Mesothelial cell of epicardium (in vitro differentiated cells): ENCODE data around the gene CHKA. TPM values are rescaled to one million over a fixed set of nuclear protein-coding genes. Genes with fewer than 3 reads are reported as not detected.

Source experiments
- DNase-seq, 2 experiments: peaks; one replicate each; pipeline ENCODE4 v3.0.0; 2021; ENCODE audit warnings: low spot score in 2 of 2; ENCODE audit not compliant: unreplicated experiment in 2 of 2
- H3K27ac Mint-ChIP-seq: 2 replicates; pipeline ENCODE4 v1.8.0; 2021; ENCODE audit warnings: mixed read lengths
- H3K27me3 Mint-ChIP-seq: 2 replicates; pipeline ENCODE4 v1.8.0; 2021; ENCODE audit warnings: low read depth, mixed read lengths
- H3K36me3 Mint-ChIP-seq: 2 replicates; pipeline ENCODE4 v1.8.0; 2021; ENCODE audit warnings: mixed read lengths
- H3K4me1 Mint-ChIP-seq: 2 replicates; pipeline ENCODE4 v1.8.0; 2021; ENCODE audit warnings: mixed read lengths
- H3K4me3 Mint-ChIP-seq: 2 replicates; pipeline ENCODE4 v1.8.0; 2021; ENCODE audit warnings: mild to moderate bottlenecking, moderate library complexity, mixed read lengths
- H3K9me3 Mint-ChIP-seq: 2 replicates; pipeline ENCODE4 v1.8.0; 2021; ENCODE audit warnings: mixed read lengths
- total RNA-seq: library from RNA; stranded (reverse); gene quantifications from 3 replicates; pipeline ENCODE4 v1.2.1, GENCODE V29; 2021
- TF ChIP-seq, protein P1 (sequence below): fragments of 200-600 bp; sonication (generic); IDR thresholded peaks from one replicate; pipeline ENCODE4 v1.5.0; 2021; ENCODE audit warnings: antibody characterized with exemption; ENCODE audit not compliant: unreplicated experiment

The CHKA gene
- total RNA-seq, 1 donor from 2014 or later, result 74.4 TPM

DNA sequence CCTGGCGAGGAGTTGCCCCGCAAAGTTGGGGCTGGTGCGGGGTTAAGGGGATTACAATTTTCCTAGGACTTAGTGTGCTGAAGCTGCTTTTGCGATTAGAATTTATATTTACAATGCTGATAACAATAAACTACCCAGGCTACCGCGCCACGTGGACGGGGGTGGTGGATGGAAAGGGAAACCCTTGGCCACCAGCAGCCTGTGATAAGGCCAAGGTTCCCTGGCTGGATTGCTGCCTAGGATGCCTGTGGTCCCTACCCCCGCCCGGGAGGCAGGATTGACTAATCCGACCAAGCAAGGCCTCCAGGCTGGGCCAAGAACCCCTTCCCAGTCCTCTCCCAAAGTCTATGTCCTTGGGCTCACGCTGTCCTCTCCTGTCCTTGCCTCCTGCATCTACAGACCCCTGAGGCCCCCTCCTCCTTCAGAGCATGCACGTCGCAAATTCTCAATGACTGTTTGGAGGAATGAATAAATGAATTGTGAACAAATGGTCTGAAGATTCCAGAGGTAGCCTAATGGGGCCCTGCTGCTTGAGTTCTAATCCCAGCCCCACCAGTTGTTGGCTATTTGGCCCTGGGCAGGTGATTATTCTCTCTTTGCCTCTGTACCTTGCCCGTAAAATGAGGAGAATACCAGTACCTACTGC lies 7.6 kb upstream of the CHKA start:
- TF ChIP-seq, protein P1, sequence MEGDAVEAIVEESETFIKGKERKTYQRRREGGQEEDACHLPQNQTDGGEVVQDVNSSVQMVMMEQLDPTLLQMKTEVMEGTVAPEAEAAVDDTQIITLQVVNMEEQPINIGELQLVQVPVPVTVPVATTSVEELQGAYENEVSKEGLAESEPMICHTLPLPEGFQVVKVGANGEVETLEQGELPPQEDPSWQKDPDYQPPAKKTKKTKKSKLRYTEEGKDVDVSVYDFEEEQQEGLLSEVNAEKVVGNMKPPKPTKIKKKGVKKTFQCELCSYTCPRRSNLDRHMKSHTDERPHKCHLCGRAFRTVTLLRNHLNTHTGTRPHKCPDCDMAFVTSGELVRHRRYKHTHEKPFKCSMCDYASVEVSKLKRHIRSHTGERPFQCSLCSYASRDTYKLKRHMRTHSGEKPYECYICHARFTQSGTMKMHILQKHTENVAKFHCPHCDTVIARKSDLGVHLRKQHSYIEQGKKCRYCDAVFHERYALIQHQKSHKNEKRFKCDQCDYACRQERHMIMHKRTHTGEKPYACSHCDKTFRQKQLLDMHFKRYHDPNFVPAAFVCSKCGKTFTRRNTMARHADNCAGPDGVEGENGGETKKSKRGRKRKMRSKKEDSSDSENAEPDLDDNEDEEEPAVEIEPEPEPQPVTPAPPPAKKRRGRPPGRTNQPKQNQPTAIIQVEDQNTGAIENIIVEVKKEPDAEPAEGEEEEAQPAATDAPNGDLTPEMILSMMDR, result no peak
- H3K27ac Mint-ChIP-seq, result peak overlapping the region; percentile 89
- DNase-seq, result peak in 1 of 2 experiments; percentile 61
- peaks cover 9% of the 10 kb centered on the region for H3K9me3 Mint-ChIP-seq
- peak overlapping the region; percentile 63 for H3K4me3 Mint-ChIP-seq
- H3K4me1 Mint-ChIP-seq, result peaks cover 28% of the 10 kb centered on the region
- peaks cover 6% of the 10 kb centered on the region for H3K36me3 Mint-ChIP-seq
- H3K27me3 Mint-ChIP-seq, result no peaks in the 10 kb centered on the region

DNA sequence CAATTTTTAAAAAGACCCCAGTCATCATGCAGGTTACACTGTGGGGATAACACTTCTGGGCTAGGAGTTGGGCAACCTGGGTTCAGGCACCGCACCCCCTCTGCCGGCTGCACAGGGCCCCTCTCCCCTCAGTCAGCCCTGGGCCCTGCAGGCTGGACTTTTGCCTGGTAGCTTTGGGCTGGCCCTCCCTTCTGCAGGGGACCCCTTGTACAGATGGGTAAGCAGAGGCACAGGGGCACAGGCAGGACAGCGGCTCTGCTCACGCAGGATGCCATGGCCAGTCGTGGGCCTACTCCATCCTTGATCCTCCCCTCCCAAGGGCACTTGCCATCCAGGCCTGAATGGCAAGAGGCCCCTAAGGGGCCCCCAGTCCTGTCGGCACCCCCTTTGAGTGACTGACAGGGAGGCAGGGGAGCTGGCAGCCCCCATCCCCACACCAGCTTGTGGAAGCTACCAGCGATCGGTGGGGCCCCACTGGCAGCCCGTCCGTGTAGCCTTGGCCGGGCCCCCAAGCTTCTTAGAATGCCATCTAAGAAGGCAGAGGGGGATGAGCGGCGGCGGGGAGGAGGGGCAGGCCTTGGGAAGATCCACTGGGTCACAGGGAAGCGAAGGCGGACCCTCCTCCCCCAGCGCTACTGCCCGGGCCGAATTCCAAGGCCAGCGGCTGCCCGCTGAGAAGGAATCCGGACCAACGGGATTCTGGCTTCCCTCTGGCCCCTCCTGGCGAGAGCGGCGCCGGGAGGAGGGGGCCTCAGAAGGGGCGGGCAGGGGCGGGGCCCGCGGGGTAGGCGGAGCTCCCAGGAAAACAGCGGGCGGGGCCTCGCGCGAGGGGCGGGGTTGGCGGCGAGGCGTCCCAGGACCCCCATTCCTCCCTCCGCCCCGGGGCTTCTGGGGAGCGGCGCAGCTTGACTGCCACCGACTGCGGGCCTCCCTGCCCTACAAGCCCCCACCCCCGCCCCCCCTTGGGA lies 6.8 kb upstream of the CHKA start:
- peaks cover 32% of the 10 kb centered on the region for H3K4me1 Mint-ChIP-seq
- peak overlapping the region; percentile 63 for H3K4me3 Mint-ChIP-seq
- TF ChIP-seq, protein P1, result no peak
- peak; percentile 86 to 90 for DNase-seq
- no peaks in the 10 kb centered on the region for H3K27me3 Mint-ChIP-seq
- peaks cover 9% of the 10 kb centered on the region for H3K9me3 Mint-ChIP-seq
- H3K36me3 Mint-ChIP-seq, result peaks cover 6% of the 10 kb centered on the region
- peak overlapping the region; percentile 89 for H3K27ac Mint-ChIP-seq

DNA sequence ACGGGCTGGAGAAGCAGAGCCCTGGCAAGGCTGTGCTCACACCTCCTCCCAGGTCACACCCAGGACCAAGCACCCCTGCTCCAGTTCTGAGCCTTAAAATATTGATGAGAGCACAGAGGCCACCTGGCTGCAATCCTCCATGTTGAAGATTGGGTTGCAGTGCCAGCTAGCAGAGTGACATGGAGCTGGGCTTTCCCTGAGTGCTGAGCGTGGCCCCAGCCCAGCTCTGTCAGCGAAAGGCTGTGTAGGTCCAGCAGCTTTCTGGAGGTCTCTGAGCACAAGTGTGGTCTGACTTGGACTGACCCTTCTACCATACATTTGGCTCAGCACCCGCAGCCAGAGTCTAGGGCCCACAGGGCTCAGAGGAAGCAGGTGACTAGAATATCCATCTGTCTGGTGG lies 4.0 kb upstream of the CHKA start:
- no peak for DNase-seq
- peak overlapping the region; percentile 43 for H3K27ac Mint-ChIP-seq
- H3K4me1 Mint-ChIP-seq, result peaks cover 42% of the 10 kb centered on the region
- no peaks in the 10 kb centered on the region for H3K27me3 Mint-ChIP-seq
- no peaks in the 10 kb centered on the region for H3K36me3 Mint-ChIP-seq
- TF ChIP-seq, protein P1, result no peak
- H3K9me3 Mint-ChIP-seq, result no peaks in the 10 kb centered on the region
- H3K4me3 Mint-ChIP-seq, result no peak overlapping the region

DNA sequence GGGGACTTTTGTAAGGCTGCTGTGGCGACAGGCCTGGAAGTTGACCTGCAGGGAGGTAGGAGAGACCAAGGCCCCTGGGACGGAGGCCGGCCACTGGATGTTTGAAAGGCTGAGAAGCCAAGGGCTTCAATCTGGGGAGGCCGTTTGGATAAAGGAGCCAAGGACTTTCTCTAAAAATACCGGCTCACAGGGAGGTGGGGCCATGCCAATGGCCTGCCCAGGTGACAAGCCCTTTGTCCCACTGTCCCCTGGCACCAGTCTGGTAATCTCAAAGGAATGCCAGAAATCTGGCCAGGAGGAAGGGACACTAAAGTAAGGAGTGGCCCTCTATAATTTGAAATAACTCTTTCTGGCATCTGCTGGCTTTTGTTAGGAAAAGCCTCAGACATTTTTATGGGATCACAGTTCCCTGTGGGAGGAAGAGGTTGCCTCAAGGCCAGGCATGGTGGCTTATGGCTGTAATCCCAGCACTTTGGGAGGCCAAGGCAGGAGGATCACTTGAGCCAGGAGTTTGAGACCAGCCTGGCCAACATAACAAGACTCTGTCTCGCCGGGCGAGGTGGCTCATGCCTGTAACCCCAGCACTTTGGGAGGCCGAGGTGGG lies 1.9 kb upstream of the CHKA start:
- Mint-ChIP-seq H3K4me3 (peak overlapping the region; percentile 13), H3K36me3 (no peaks in the 10 kb centered on the region), H3K27ac (peak overlapping the region; percentile 92), H3K4me1 (peaks cover 53% of the 10 kb centered on the region), H3K9me3 (no peaks in the 10 kb centered on the region), H3K27me3 (no peaks in the 10 kb centered on the region)
- TF ChIP-seq, protein P1, result no peak
- no peak for DNase-seq

DNA sequence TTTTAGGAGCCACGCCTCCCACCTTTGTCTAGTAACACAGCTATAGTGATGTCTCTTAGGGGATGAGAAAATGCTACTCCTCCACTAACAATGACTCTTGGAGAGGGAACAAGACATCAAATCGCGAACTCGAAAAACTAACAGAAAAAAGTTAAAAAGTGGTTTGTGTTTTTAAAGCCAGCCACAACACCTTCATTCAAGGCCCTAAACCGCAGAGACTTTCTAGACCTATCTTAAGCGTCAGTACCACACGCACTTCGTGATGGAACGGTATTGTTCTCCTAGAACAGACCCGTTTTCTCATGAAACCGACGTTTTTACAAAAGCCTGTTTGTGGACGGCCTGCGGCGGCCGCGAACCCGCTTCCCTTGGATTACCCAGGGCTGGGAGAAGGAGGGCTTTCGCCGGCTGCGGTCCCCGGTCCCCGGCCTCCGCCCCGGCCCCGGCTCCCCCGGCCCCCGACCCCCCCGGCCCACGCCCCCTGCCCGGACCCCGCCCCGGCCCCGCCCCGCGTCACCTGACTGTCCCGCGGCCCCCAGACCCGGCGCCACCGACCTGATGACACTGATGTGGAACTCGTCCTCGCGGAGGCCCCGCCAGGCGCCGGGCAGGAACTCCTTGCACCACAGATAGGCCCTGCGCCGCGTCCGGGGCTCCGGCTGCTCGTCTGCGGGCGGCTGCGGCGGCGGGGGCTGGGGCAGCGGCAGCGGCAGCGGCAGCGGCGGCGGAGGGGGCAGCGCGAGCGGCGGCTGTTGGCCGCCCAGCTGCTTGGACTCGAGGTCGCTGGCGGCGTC lies 718 bp downstream of the CHKA start:
- H3K4me1 Mint-ChIP-seq, result peaks cover 48% of the 10 kb centered on the region
- no peaks in the 10 kb centered on the region for H3K9me3 Mint-ChIP-seq
- H3K36me3 Mint-ChIP-seq, result no peaks in the 10 kb centered on the region
- peak overlapping the region; percentile 87 for H3K4me3 Mint-ChIP-seq
- TF ChIP-seq, protein P1, result no peak
- H3K27me3 Mint-ChIP-seq, result no peaks in the 10 kb centered on the region
- DNase-seq, result peak; percentile 48 to 60
- peak overlapping the region; percentile 98 for H3K27ac Mint-ChIP-seq
